ENCODE results near the gene MAB21L4. TPM values are rescaled to one million over a fixed set of nuclear protein-coding genes. Genes with fewer than 3 reads are reported as not detected.

MAB21L4 gene
- total and polyA plus RNA-seq, 11 donors, result 0.10 to 0.75 TPM; not detected in 9

- H3K27me3 ChIP-seq, result peaks cover 0 to 4% (median 0%) of the 10 kb centered on the region in 9 donors
- WGBS, 4 donors, result 87 to 94% (median 88%) methylated on average over 7 of the region's 7 CpGs
- H3K36me3 ChIP-seq, result no peaks in the 10 kb centered on the region
- H3K9me3 ChIP-seq, result peaks cover 0 to 10% (median 2%) of the 10 kb centered on the region in 12 donors
- intact Hi-C loops (cut with DNase I), result no loop called here
- TF ChIP-seq CTCF (IDR thresholded peaks at IDR 0.05) (no peak), POLR2A (IDR thresholded peaks at IDR 0.05) (no peak)
- H3K27ac ChIP-seq, result no peak overlapping the region
- ATAC-seq (no peak), DNase-seq (no peak)
- H3K4me1 ChIP-seq, result peaks cover 0 to 8% (median 0%) of the 10 kb centered on the region in 12 donors
- H3K4me3 ChIP-seq, result peak overlapping the region in 1 of 12 donors; percentile 37
Observed at GRCh38 chr2:240927390-240927781, 31.4 kb upstream of the MAB21L4 start.

- Histone ChIP-seq H3K27me3 (peaks cover 0 to 4% (median 0%) of the 10 kb centered on the region in 9 donors), H3K27ac (no peak overlapping the region), H3K36me3 (no peaks in the 10 kb centered on the region), H3K4me3 (peak overlapping the region in 8 of 12 donors; percentile 0 to 37 (median 14)), H3K4me1 (peaks cover 0 to 8% (median 0%) of the 10 kb centered on the region in 12 donors), H3K9me3 (peaks cover 0 to 10% (median 2%) of the 10 kb centered on the region in 12 donors)
- ATAC-seq, result peak in 3 of 4 donors; percentile 36 to 80 (median 57)
- TF ChIP-seq CTCF (IDR thresholded peaks at IDR 0.05), result no peak
- TF ChIP-seq POLR2A (IDR thresholded peaks at IDR 0.05), result no peak
- intact Hi-C loops (cut with DNase I), result no loop called here
- WGBS, 4 donors, result 42 to 52% (median 45%) methylated on average over 26 to 38 of the region's 38 CpGs
- DNase-seq, result peak; percentile 12 to 64 (median 51)
Observed at GRCh38 chr2:240926516-240927389, 30.8 kb upstream of the MAB21L4 start.

GRCh38 chr2:240925568-240926515 is 29.9 kb upstream of the MAB21L4 start:
- DNase-seq, result peak; percentile 4 to 36 (median 22)
- Histone ChIP-seq H3K27me3 (peaks cover 0 to under 1% (median 0%) of the 10 kb centered on the region in 9 donors), H3K36me3 (no peaks in the 10 kb centered on the region), H3K4me1 (peaks cover 0 to 9% (median 0%) of the 10 kb centered on the region in 12 donors), H3K9me3 (peaks cover 0 to 10% (median 2%) of the 10 kb centered on the region in 12 donors), H3K4me3 (no peak overlapping the region), H3K27ac (no peak overlapping the region)
- TF ChIP-seq POLR2A (IDR thresholded peaks at IDR 0.05) (no peak), CTCF (IDR thresholded peaks at IDR 0.05) (no peak)
- 87 to 90% (median 88%) methylated on average over 12 to 29 of the region's 29 CpGs for WGBS, 4 donors
- intact Hi-C loops (cut with DNase I), result no loop called here
- ATAC-seq, result no peak
